CD14-positive monocyte (primary cell): ENCODE data around the gene NFATC2IP. TPM values are rescaled to one million over a fixed set of nuclear protein-coding genes. Genes with fewer than 3 reads are reported as not detected.
"Not testable (repeated sequence)": the region's sequence is repeated elsewhere in the genome, so short reads cannot be mapped to it uniquely, and the experiment has no call there.

Experiments
- DNase-seq, 3 donors: peaks; one replicate each; pipeline ENCODE4 v3.0.0-alpha.2; 2011 to 2022
- H2AFZ ChIP-seq: 2 replicates; pipeline ENCODE4 v1.6.0; 2012; ENCODE audit warnings: mild to moderate bottlenecking, low read depth, low read length, inconsistent platforms; ENCODE audit not compliant: insufficient read depth, poor library complexity, severe bottlenecking
- H3K27ac ChIP-seq, 2 donors: 1 replicate in 1 of 2; 2 replicates in 1 of 2; pipeline ENCODE4 v1.5.1; 2012 to 2013; ENCODE audit warnings: low read length in 2 of 2, control low read depth in 1 of 2, inconsistent platforms in 1 of 2, low read depth in 1 of 2, mild to moderate bottlenecking in 1 of 2
- H3K27me3 ChIP-seq, 2 donors: one replicate each; pipeline versions ENCODE4 v1.6.0 to v1.6.1; 2011 to 2013; ENCODE audit warnings: low read length in 2 of 2; ENCODE audit not compliant: control insufficient read depth in 2 of 2, insufficient read depth in 2 of 2
- H3K36me3 ChIP-seq, 2 donors: replicated peaks in 1 of 2; 1 replicate in 1 of 2; 2 replicates in 1 of 2; pipeline versions ENCODE4 v1.5.1 to v1.6.1; 2012 to 2013; ENCODE audit warnings: low read length in 2 of 2, control low read depth in 1 of 2, inconsistent platforms in 1 of 2, mild to moderate bottlenecking in 1 of 2; ENCODE audit not compliant: insufficient read depth in 2 of 2, control insufficient read depth in 1 of 2
- H3K4me1 ChIP-seq, 2 donors: 1 replicate in 1 of 2; 2 replicates in 1 of 2; pipeline versions ENCODE4 v1.5.1 to v1.6.1; 2012 to 2013; ENCODE audit warnings: low read length in 2 of 2, control low read depth in 1 of 2, inconsistent platforms in 1 of 2, mild to moderate bottlenecking in 1 of 2, moderate library complexity in 1 of 2; ENCODE audit not compliant: insufficient read depth in 2 of 2, control insufficient read depth in 1 of 2
- H3K4me2 ChIP-seq: replicated peaks from 2 replicates; pipeline ENCODE3; 2012; ENCODE audit warnings: low read length, moderate library complexity, mild to moderate bottlenecking; ENCODE audit not compliant: poor library complexity, severe bottlenecking; ENCODE audit errors: extremely low read depth
- H3K4me3 ChIP-seq, 3 experiments: fragments of 200-600 bp in 1 of 3; sonication (generic) in 1 of 3; replicated peaks in 1 of 3; 1 replicate in 2 of 3; 2 replicates in 1 of 3; pipeline ENCODE4 v1.5.1; 2011 to 2013; ENCODE audit warnings: low read length in 3 of 3, mild to moderate bottlenecking in 3 of 3, control low read depth in 2 of 3, low read depth in 2 of 3, inconsistent platforms in 1 of 3, moderate library complexity in 1 of 3
- H3K79me2 ChIP-seq: 2 replicates; pipeline ENCODE4 v1.6.0; 2012; ENCODE audit warnings: mild to moderate bottlenecking, control low read depth, inconsistent platforms, low read length, moderate library complexity; ENCODE audit not compliant: insufficient read depth
- H3K9ac ChIP-seq: 2 replicates; pipeline ENCODE4 v1.6.0; 2017; ENCODE audit warnings: low read length, mild to moderate bottlenecking; ENCODE audit not compliant: insufficient read depth, poor library complexity, severe bottlenecking
- H3K9me3 ChIP-seq, 2 donors: replicated peaks in 1 of 2; 1 replicate in 1 of 2; 2 replicates in 1 of 2; pipeline versions ENCODE4 v1.5.1 to v1.6.1; 2012 to 2013; ENCODE audit warnings: low read length in 2 of 2, control low read depth in 1 of 2; ENCODE audit not compliant: control insufficient read depth in 1 of 2, insufficient read depth in 1 of 2
- H4K20me1 ChIP-seq: 2 replicates; pipeline ENCODE4 v1.6.0; 2012; ENCODE audit warnings: mild to moderate bottlenecking, low read length, control low read depth, moderate library complexity; ENCODE audit not compliant: insufficient read depth
- H3K27ac Mint-ChIP-seq, 7 donors: one replicate each; pipeline ENCODE4 v1.8.0; 2020; ENCODE audit warnings: mild to moderate bottlenecking in 7 of 7, mixed read lengths in 7 of 7, moderate library complexity in 6 of 7, inconsistent platforms in 2 of 7
- H3K27me3 Mint-ChIP-seq, 3 donors: one replicate each; pipeline ENCODE4 v1.8.0; 2021 to 2022; ENCODE audit warnings: low read depth in 3 of 3, mild to moderate bottlenecking in 3 of 3, mixed read lengths in 3 of 3, moderate library complexity in 3 of 3, inconsistent platforms in 1 of 3
- H3K36me3 Mint-ChIP-seq, 2 donors: one replicate each; pipeline ENCODE4 v1.8.0; 2020; ENCODE audit warnings: mixed read lengths in 2 of 2, inconsistent platforms in 1 of 2, mild to moderate bottlenecking in 1 of 2
- H3K4me1 Mint-ChIP-seq: one replicate; pipeline ENCODE4 v1.8.0; 2020; ENCODE audit warnings: mild to moderate bottlenecking, mixed read lengths
- H3K4me3 Mint-ChIP-seq, 2 donors: one replicate each; pipeline ENCODE4 v1.8.0; 2020; ENCODE audit warnings: mild to moderate bottlenecking in 2 of 2, mixed read lengths in 2 of 2, moderate library complexity in 1 of 2
- H3K9me3 Mint-ChIP-seq, 7 donors: one replicate each; pipeline ENCODE4 v1.8.0; 2020 to 2022; ENCODE audit warnings: mixed read lengths in 7 of 7, mild to moderate bottlenecking in 6 of 7, moderate library complexity in 6 of 7, inconsistent platforms in 2 of 7
- CTCF ChIP-seq: fragments of 200-600 bp; IDR thresholded peaks from one replicate; pipeline ENCODE4 v1.8.0; 2022; ENCODE audit warnings: antibody characterized with exemption, mild to moderate bottlenecking
- WGBS: methylation state at CpG from one replicate; pipeline ENCODE4 v1.1.5; 2013; ENCODE audit warnings: missing lambda C conversion rate; ENCODE audit not compliant: insufficient coverage; 5-methylcytosine and 5-hydroxymethylcytosine counted together
- intact Hi-C, 2 donors: fragments of 100-400 bp; cut with micrococcal nuclease; formaldehyde crosslinking; loops; one replicate each; pipeline versions ENCODE4 v1.15.0 to v1.15.1; 2023
- polyA plus RNA-seq, 3 donors: library from polyadenylated mRNA; depleted of rRNA in 1 of 3; unstranded in 2 of 3; stranded (reverse) in 1 of 3; fragments of 300-500 nt in 2 of 3; fragments of >200 nt in 1 of 3; fragmentation: Illumina TruSeq in 2 of 3; gene quantifications; 1 replicate in 2 of 3; 2 replicates in 1 of 3; pipeline ENCODE4 v1.2.3, GENCODE V29; 2012 to 2021

Gene NFATC2IP
- polyA plus RNA-seq, 3 donors: 17.5 to 125 (median 18.4) TPM

DNA sequence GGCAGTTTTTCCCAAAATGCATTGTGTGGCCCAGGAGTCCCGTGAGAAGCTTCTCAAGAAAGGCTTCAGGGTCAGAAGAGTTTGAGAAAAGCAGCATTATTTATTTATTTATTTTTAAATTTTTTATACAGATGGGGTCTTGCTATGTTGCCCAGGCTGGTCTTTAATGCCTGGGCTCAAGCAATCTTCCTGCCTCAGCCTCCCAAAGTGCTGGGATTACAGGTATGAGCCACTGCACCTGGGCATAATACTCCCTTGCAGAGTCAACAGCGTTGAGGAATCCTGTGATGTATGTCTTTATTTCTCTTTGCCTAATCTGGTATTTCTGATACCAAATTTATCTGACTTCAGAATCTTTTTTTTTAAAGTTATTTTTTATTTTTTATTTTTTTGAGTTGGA is 49.3 kb downstream of the NFATC2IP start:
- no peak for TF ChIP-seq CTCF
- H3K79me2 ChIP-seq: no peaks in the 10 kb centered on the region
- Mint-ChIP-seq H3K4me3 (no peak overlapping the region), H3K27ac (no peak overlapping the region), H3K27me3 (peaks cover 0 to 16% (median 3%) of the 10 kb centered on the region in 3 donors), H3K9me3 (peaks cover 0 to 3% (median 0%) of the 10 kb centered on the region in 7 donors), H3K36me3 (no peaks in the 10 kb centered on the region), H3K4me1 (peaks cover 15% of the 10 kb centered on the region)
- H3K27me3 ChIP-seq: no peaks in the 10 kb centered on the region
- H3K4me1 ChIP-seq: peaks cover 7 to 9% of the 10 kb centered on the region in 2 donors
- no peak overlapping the region for H3K27ac ChIP-seq
- WGBS: no CpG with 5 or more reads among the region's 2 CpGs
- DNase-seq: no peak
- no peaks in the 10 kb centered on the region for H4K20me1 ChIP-seq
- H3K36me3 ChIP-seq: no peaks in the 10 kb centered on the region
- no peak overlapping the region for H3K4me2 ChIP-seq
- intact Hi-C loops: no loop called here
- H2AFZ ChIP-seq: no peak overlapping the region
- no peak overlapping the region for H3K4me3 ChIP-seq
- H3K9me3 ChIP-seq: no peaks in the 10 kb centered on the region
- H3K9ac ChIP-seq: no peak overlapping the region

DNA sequence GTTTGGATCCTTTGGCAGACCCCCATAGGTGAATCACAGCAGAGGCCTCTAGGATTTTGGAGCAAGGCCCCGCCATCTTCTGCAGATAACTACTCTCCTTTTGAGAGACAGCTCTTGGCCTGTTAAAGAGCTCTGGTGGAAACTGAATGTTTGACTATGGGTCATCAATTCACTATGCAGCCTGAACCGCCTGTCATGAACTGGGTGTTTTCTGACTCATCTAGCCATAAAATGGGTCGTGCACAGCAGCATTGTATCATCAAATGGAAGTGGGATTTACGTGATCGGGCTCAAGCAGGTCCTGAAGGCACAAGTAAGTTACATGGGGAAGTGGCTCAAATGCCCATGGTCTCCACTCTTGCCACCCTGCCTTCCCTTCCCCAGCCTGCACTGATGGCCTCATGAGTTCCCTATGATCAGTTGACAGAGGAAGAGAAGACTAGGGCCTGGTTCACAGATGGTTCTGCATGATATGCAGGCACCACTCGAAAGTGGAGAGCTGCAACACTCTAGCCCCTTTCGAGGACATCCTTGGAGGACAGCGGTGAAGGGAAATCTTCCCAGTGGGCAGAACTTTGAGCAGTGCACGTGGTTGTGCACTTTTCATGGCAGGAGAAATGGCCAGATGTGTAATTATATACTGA is 53.9 kb downstream of the NFATC2IP start:
- intact Hi-C loops, H3K4me3 Mint-ChIP-seq, H3K36me3 ChIP-seq, H3K27me3 Mint-ChIP-seq, H3K4me2 ChIP-seq, H3K27me3 ChIP-seq, H3K4me3 ChIP-seq, H3K9me3 Mint-ChIP-seq, H3K27ac ChIP-seq, H4K20me1 ChIP-seq, H3K9ac ChIP-seq, H2AFZ ChIP-seq, H3K36me3 Mint-ChIP-seq, H3K79me2 ChIP-seq, H3K9me3 ChIP-seq, DNase-seq: not testable (repeated sequence)
- whole genome bisulfite sequencing: 68% methylated on average over 7 of the region's 9 CpGs
- H3K4me1 Mint-ChIP-seq: peaks cover 26% of the 10 kb centered on the region
- peaks cover 23 to 30% of the 10 kb centered on the region in 2 donors for H3K4me1 ChIP-seq
- peak overlapping the region in 2 of 7 donors; percentile 24 to 26 for H3K27ac Mint-ChIP-seq
